Retinal pigment epithelial cell (primary cell): Measurements from ENCODE around the gene TICAM2.

ENCODE experiments used
- DNase-seq: peaks from one replicate; pipeline ENCODE4 v3.0.0-alpha.2; 2010; ENCODE audit warnings: low read depth
- H3K4me3 ChIP-seq: 2 replicates; pipeline ENCODE4 v1.5.1; 2011; ENCODE audit warnings: mild to moderate bottlenecking, low read length, control low read depth, moderate library complexity
- CTCF ChIP-seq: conservative IDR thresholded peaks from 2 replicates; pipeline ENCODE4 v1.5.1; 2011; ENCODE audit warnings: low read depth, low read length, control low read depth, inconsistent platforms

TICAM2 gene

GRCh38 chr5:115557667-115558387 lies 44.5 kb downstream of the TICAM2 start:
- TF ChIP-seq CTCF: no peak
- no peak for DNase-seq
- H3K4me3 ChIP-seq: no peak overlapping the region

- DNase-seq: no peak
- H3K4me3 ChIP-seq: no peak overlapping the region
- TF ChIP-seq CTCF: no peak
Observed at GRCh38 chr5:115556276-115556675, 46.0 kb downstream of the TICAM2 start.

- TF ChIP-seq CTCF: no peak
Observed at GRCh38 chr5:115555084-115555633, 47.1 kb downstream of the TICAM2 start.

GRCh38 chr5:115553082-115553481 lies 49.2 kb downstream of the TICAM2 start:
- no peak overlapping the region for H3K4me3 ChIP-seq
- DNase-seq: no peak
- TF ChIP-seq CTCF: no peak

More at GRCh38 chr5:115555084-115555633, 47.1 kb downstream of the TICAM2 start:
- DNase-seq: no peak
- no peak overlapping the region for H3K4me3 ChIP-seq

- TF ChIP-seq CTCF: no peak
- DNase-seq: no peak
- no peak overlapping the region for H3K4me3 ChIP-seq
Observed at GRCh38 chr5:115551415-115551814, 50.9 kb downstream of the TICAM2 start.

- DNase-seq: no peak
- no peak overlapping the region for H3K4me3 ChIP-seq
Observed at GRCh38 chr5:115549154-115549553, 53.1 kb downstream of the TICAM2 start.

More at GRCh38 chr5:115549154-115549553, 53.1 kb downstream of the TICAM2 start:
- TF ChIP-seq CTCF: peak; percentile 28
